ENCODE measurements around the gene FIGN.

The FIGN gene

DNA sequence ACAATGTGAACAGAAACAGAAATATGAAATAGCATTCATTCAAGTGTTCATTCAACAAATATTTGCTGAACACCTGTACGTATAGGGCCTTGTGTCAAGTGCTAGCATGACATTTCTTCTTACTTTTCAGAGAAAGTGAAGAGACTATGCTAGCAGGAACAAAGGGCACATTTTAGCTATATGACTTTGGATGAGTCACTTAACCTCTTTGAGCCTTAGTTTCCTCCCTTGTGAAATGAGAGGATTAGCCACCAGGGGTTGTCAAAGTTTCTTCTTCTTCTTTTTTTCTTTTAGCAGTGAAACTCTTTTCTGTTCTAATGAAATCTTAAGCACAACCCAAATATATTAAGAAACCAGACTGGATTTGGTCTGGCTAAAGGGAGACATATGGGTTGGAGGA is 53.1 kb downstream of the FIGN start:
- no peaks in the 10 kb centered on the region for H3K27me3 ChIP-seq (ENCODE audit: low read depth, low read length)
- no peak overlapping the region for H3K27ac ChIP-seq (ENCODE audit: low read length)
- no peaks in the 10 kb centered on the region for H3K36me3 ChIP-seq (ENCODE audit: control insufficient read depth in 1 of 2, insufficient read depth in 2 of 2, low read length in 2 of 2)
- no peak overlapping the region for H3K4me3 ChIP-seq (ENCODE audit: low read depth in 1 of 2, low read length in 2 of 2)
- H3K4me1 ChIP-seq (ENCODE audit: control insufficient read depth in 1 of 2, insufficient read depth in 2 of 2, low read length in 2 of 2) = no peaks in the 10 kb centered on the region
- H3K9me3 ChIP-seq (ENCODE audit: control insufficient read depth in 1 of 2, low read length in 2 of 2) = no peaks in the 10 kb centered on the region

DNA sequence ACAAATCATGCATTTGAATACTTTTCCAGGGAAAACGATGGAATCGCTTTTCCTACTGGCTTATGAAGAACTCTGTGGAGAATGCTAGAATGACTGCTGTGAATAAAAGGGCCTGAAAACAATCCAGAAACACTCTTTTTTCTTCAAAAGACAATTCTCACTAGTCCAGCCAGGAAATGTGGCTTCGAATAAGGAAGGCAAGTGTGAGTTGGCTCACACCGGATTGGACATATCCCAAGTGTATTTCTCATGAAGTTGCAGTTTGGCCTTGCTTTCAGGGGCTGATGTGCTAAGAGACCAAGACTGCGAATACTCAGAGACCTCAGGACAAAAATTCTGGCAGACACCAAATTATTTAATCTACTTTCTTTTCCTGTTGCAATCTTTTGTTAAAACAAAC is 54.1 kb downstream of the FIGN start:
- Histone ChIP-seq H3K36me3 (ENCODE audit: control insufficient read depth in 1 of 2, insufficient read depth in 2 of 2, low read length in 2 of 2) (no peaks in the 10 kb centered on the region), H3K9me3 (ENCODE audit: control insufficient read depth in 1 of 2, low read length in 2 of 2) (no peaks in the 10 kb centered on the region), H3K27ac (ENCODE audit: low read length) (peak overlapping the region; percentile 34), H3K4me3 (ENCODE audit: low read depth in 1 of 2, low read length in 2 of 2) (no peak overlapping the region), H3K4me1 (ENCODE audit: control insufficient read depth in 1 of 2, insufficient read depth in 2 of 2, low read length in 2 of 2) (no peaks in the 10 kb centered on the region), H3K27me3 (ENCODE audit: low read depth, low read length) (no peaks in the 10 kb centered on the region)

DNA sequence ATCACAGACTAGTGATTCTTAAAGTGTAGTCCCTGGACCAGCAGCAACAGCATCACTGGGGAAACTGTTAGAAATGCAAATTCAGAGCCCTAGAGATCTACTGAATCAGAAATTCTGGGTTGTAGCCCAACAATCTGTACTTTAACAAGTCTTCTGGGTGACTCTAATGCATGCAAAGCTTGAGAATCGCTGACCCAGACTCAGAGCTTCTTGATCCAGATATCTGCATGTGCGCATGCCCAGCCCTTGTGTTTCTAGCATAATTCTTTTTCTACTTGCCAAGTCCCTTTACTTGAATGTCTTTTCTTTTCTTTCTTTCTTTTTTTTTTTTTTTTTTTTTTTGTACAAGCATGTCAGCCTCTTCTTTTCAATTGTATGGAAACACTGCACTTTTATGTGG is 60.4 kb downstream of the FIGN start:
- no peak overlapping the region for H3K27ac ChIP-seq (ENCODE audit: low read length)
- no peaks in the 10 kb centered on the region for H3K27me3 ChIP-seq (ENCODE audit: low read depth, low read length)

DNA sequence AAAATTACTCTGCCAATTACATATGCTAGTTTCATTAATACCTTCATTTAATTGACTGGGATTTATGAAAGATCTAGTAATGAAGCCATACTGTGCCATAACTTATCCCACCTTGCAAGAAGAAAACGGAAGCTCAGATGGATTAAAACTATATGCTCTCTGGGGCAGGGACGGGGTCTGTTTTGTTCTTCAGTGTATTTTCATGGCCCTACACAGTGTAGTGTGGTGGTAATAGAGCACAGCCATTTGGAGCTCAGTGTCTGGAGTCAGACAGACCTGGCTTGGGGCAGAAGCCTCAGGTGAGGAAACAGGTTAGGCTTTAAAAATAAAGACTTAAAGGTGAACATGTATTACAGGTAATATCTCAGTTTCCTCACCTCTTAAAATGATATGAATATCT is 62.3 kb downstream of the FIGN start:
- Histone ChIP-seq H3K9me3 (ENCODE audit: control insufficient read depth in 1 of 2, low read length in 2 of 2) (no peaks in the 10 kb centered on the region), H3K4me3 (ENCODE audit: low read depth in 1 of 2, low read length in 2 of 2) (no peak overlapping the region), H3K4me1 (ENCODE audit: control insufficient read depth in 1 of 2, insufficient read depth in 2 of 2, low read length in 2 of 2) (no peaks in the 10 kb centered on the region), H3K27me3 (ENCODE audit: low read depth, low read length) (no peaks in the 10 kb centered on the region), H3K27ac (ENCODE audit: low read length) (no peak overlapping the region), H3K36me3 (ENCODE audit: control insufficient read depth in 1 of 2, insufficient read depth in 2 of 2, low read length in 2 of 2) (no peaks in the 10 kb centered on the region)

More for the DNA sequence above, 60.4 kb downstream of the FIGN start:
- H3K9me3 ChIP-seq (ENCODE audit: control insufficient read depth in 1 of 2, low read length in 2 of 2) = no peaks in the 10 kb centered on the region
- H3K4me3 ChIP-seq (ENCODE audit: low read depth in 1 of 2, low read length in 2 of 2) = no peak overlapping the region
- no peaks in the 10 kb centered on the region for H3K36me3 ChIP-seq (ENCODE audit: control insufficient read depth in 1 of 2, insufficient read depth in 2 of 2, low read length in 2 of 2)
- no peaks in the 10 kb centered on the region for H3K4me1 ChIP-seq (ENCODE audit: control insufficient read depth in 1 of 2, insufficient read depth in 2 of 2, low read length in 2 of 2)

DNA sequence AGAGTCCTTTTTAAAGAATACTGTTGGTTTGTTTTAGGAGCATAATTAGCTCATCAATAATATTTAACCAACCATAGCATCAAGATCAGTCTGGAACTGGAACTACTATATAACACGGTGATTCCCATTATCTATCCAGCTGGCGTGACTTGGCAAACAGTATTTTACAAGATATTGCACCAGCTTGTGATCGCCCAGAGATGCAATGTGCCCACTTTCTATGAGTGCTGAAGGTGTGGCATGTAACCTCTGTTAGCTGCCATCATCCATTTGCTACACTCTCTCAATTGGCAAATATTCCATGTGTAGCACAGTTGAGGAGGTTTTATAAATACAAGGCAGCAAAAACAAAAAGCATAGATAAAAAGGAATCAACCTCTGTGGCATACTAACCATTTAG is 64.9 kb downstream of the FIGN start:
- no peaks in the 10 kb centered on the region for H3K27me3 ChIP-seq (ENCODE audit: low read depth, low read length)
- H3K9me3 ChIP-seq (ENCODE audit: control insufficient read depth in 1 of 2, low read length in 2 of 2) = no peaks in the 10 kb centered on the region
- H3K4me1 ChIP-seq (ENCODE audit: control insufficient read depth in 1 of 2, insufficient read depth in 2 of 2, low read length in 2 of 2) = no peaks in the 10 kb centered on the region
- no peak overlapping the region for H3K27ac ChIP-seq (ENCODE audit: low read length)
- no peaks in the 10 kb centered on the region for H3K36me3 ChIP-seq (ENCODE audit: control insufficient read depth in 1 of 2, insufficient read depth in 2 of 2, low read length in 2 of 2)
- H3K4me3 ChIP-seq (ENCODE audit: low read depth in 1 of 2, low read length in 2 of 2) = no peak overlapping the region

DNA sequence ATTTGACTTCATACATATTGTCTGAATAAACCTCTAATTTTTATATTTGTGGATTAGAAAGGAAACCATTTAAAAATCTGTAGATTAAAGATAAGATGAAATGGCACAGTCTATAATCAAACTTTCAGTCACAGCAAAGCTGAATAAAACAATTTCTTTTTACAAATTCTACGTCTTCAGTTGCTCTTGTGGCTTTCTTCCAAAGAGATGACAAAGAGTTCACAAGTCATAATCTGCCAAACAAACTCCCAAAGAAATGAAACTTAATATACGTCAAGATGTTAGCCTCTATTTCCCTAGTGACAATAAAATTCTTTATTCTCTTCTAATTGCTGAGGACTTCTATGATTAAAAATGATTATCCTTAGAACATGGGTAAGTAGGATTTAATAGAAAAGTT is 66.3 kb downstream of the FIGN start:
- H3K9me3 ChIP-seq (ENCODE audit: control insufficient read depth in 1 of 2, low read length in 2 of 2) = no peaks in the 10 kb centered on the region
- H3K27me3 ChIP-seq (ENCODE audit: low read depth, low read length) = no peaks in the 10 kb centered on the region
- H3K36me3 ChIP-seq (ENCODE audit: control insufficient read depth in 1 of 2, insufficient read depth in 2 of 2, low read length in 2 of 2) = no peaks in the 10 kb centered on the region
- no peak overlapping the region for H3K4me3 ChIP-seq (ENCODE audit: low read depth in 1 of 2, low read length in 2 of 2)
- H3K4me1 ChIP-seq (ENCODE audit: control insufficient read depth in 1 of 2, insufficient read depth in 2 of 2, low read length in 2 of 2) = no peaks in the 10 kb centered on the region
- H3K27ac ChIP-seq (ENCODE audit: low read length) = no peak overlapping the region

DNA sequence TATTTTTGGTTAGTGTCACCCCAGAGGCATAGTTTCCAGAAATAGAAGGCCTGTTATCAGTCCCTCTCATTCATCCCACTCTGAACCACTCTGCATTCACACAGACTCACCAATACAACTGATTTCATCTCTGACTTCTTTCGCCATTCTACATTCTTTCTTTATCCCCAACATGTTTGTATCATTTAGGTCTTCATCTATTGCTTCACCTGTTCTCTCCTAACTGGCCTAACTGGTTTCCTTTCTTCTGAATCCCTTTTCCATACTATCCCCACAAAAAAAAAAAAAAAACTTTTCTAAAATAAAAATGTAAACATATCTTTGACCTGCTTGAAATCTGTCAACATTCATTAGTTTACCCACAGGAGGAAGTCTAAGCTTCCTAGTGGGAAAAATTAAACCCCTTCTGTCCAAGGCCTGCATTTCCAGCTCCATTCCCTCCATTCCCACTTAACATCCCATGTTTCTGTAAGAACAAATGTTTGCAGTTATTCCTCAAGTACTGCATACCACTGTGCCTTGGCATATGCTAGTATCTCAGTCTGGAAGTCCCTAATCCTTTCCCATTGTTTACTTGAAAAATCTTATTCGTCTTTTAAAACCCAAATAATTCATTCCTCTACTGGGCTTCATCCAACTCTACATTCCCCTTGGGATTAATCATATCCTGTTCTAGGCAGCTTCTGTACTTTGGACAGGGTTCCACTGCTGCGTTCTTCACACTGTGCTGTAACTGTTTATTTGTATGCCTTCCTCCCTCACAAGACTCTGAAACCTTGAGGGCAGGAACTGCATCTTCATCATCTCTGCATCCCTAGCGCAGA is 68.5 kb downstream of the FIGN start:
- no peak overlapping the region for H3K27ac ChIP-seq (ENCODE audit: low read length)
- no peaks in the 10 kb centered on the region for H3K4me1 ChIP-seq (ENCODE audit: control insufficient read depth in 1 of 2, insufficient read depth in 2 of 2, low read length in 2 of 2)
- no peak overlapping the region for H3K4me3 ChIP-seq (ENCODE audit: low read depth in 1 of 2, low read length in 2 of 2)
- no peaks in the 10 kb centered on the region for H3K27me3 ChIP-seq (ENCODE audit: low read depth, low read length)
- no peaks in the 10 kb centered on the region for H3K36me3 ChIP-seq (ENCODE audit: control insufficient read depth in 1 of 2, insufficient read depth in 2 of 2, low read length in 2 of 2)
- H3K9me3 ChIP-seq (ENCODE audit: control insufficient read depth in 1 of 2, low read length in 2 of 2) = no peaks in the 10 kb centered on the region

DNA sequence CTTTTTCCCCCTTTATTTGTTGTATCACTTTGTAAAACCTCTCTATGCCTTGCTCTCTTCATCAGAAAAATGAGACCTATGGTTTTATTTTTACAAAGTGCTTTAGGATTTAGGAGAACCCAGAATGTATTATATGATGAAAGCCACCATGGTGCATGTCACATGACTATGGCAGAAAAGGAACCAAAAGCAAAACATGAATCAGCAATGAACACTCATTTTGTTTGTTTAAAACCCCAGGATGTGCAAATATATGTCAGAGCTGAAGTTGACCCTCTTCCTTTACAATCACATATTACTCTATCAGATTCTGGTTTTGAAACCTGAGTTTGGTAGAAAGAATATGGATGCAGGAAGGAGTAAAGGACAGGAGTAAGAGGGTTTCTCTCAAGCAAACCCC is 70.0 kb downstream of the FIGN start:
- H3K27me3 ChIP-seq (ENCODE audit: low read depth, low read length) = no peaks in the 10 kb centered on the region
- H3K27ac ChIP-seq (ENCODE audit: low read length) = no peak overlapping the region
- H3K36me3 ChIP-seq (ENCODE audit: control insufficient read depth in 1 of 2, insufficient read depth in 2 of 2, low read length in 2 of 2) = no peaks in the 10 kb centered on the region
- H3K9me3 ChIP-seq (ENCODE audit: control insufficient read depth in 1 of 2, low read length in 2 of 2) = no peaks in the 10 kb centered on the region
- no peaks in the 10 kb centered on the region for H3K4me1 ChIP-seq (ENCODE audit: control insufficient read depth in 1 of 2, insufficient read depth in 2 of 2, low read length in 2 of 2)
- H3K4me3 ChIP-seq (ENCODE audit: low read depth in 1 of 2, low read length in 2 of 2) = no peak overlapping the region

DNA sequence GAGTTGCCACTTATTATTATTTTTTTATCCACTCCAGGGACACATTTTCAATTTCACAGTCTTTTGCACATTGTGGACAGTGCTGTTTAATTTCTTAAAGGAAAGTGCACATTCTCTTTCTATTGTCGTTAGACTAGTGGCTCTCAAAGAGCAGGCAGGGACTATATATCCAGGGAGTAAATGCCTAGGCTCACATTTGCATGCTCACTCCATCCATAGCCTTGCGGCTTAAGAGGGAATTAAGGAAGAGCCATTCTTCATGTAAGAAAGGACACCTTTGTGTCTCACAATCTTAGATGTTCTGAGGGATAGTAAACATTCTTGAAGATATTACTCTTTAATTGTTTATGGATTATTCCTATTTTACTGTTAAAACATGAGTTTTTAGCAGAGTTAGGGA is 70.8 kb downstream of the FIGN start:
- no peaks in the 10 kb centered on the region for H3K27me3 ChIP-seq (ENCODE audit: low read depth, low read length)
- H3K9me3 ChIP-seq (ENCODE audit: control insufficient read depth in 1 of 2, low read length in 2 of 2) = no peaks in the 10 kb centered on the region
- no peak overlapping the region for H3K4me3 ChIP-seq (ENCODE audit: low read depth in 1 of 2, low read length in 2 of 2)
- no peaks in the 10 kb centered on the region for H3K4me1 ChIP-seq (ENCODE audit: control insufficient read depth in 1 of 2, insufficient read depth in 2 of 2, low read length in 2 of 2)
- no peaks in the 10 kb centered on the region for H3K36me3 ChIP-seq (ENCODE audit: control insufficient read depth in 1 of 2, insufficient read depth in 2 of 2, low read length in 2 of 2)
- H3K27ac ChIP-seq (ENCODE audit: low read length) = no peak overlapping the region

DNA sequence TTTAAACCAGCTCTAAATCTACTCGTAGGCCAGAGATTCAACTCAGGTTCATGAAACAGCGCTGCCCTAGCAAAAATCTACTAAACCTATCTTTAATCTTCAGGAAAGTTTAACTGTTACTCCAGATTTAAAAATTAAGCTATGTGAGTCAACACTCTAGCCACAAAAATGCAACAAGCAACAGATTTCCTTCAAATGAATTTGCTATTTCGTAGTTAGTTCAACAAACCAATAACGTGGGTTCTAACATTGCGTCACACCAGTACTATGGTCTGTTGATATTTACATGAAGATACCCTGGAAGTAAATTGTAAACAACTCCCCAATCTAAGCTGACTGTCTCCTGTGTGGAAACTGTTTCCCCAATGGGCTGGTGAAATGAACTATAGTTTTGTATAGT is 71.2 kb downstream of the FIGN start:
- H3K4me3 ChIP-seq (ENCODE audit: low read depth in 1 of 2, low read length in 2 of 2) = no peak overlapping the region
- H3K27ac ChIP-seq (ENCODE audit: low read length) = no peak overlapping the region
- H3K4me1 ChIP-seq (ENCODE audit: control insufficient read depth in 1 of 2, insufficient read depth in 2 of 2, low read length in 2 of 2) = no peaks in the 10 kb centered on the region
- no peaks in the 10 kb centered on the region for H3K27me3 ChIP-seq (ENCODE audit: low read depth, low read length)
- H3K36me3 ChIP-seq (ENCODE audit: control insufficient read depth in 1 of 2, insufficient read depth in 2 of 2, low read length in 2 of 2) = no peaks in the 10 kb centered on the region
- H3K9me3 ChIP-seq (ENCODE audit: control insufficient read depth in 1 of 2, low read length in 2 of 2) = no peaks in the 10 kb centered on the region

DNA sequence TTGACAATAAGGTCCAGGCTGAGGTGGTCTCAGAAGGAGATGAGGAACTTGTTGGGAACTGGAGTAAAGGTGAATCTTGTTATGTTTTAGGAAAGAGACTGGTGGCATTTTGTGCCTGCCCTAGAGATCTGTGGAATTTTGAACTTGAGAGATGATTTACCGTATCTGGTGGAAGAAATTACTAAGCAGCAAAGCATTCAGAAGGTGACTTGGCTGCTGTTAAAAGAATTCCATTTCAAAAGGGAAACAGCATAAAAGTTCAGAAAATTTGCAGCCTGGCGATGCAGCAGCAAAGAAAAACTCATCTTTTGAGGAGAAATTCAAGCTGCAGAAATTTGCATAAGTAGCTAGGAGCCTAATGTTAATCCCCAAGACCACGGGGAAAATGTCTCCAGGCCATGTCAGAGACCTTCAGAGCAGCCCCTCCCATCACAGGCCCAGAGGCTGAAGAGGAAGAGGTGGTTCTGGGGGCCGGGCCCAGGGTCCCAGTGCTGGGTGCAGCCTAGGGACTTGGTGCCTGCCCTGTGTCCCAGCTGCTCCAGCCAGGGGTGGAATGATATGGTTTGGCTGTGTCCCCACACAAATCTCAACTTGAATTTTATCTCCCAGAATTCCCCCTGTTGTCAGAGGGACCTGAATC is 73.5 kb downstream of the FIGN start:
- no peaks in the 10 kb centered on the region for H3K36me3 ChIP-seq (ENCODE audit: control insufficient read depth in 1 of 2, insufficient read depth in 2 of 2, low read length in 2 of 2)
- H3K27me3 ChIP-seq (ENCODE audit: low read depth, low read length) = no peaks in the 10 kb centered on the region
- no peak overlapping the region for H3K4me3 ChIP-seq (ENCODE audit: low read depth in 1 of 2, low read length in 2 of 2)
- no peaks in the 10 kb centered on the region for H3K9me3 ChIP-seq (ENCODE audit: control insufficient read depth in 1 of 2, low read length in 2 of 2)
- H3K4me1 ChIP-seq (ENCODE audit: control insufficient read depth in 1 of 2, insufficient read depth in 2 of 2, low read length in 2 of 2) = no peaks in the 10 kb centered on the region
- H3K27ac ChIP-seq (ENCODE audit: low read length) = no peak overlapping the region

DNA sequence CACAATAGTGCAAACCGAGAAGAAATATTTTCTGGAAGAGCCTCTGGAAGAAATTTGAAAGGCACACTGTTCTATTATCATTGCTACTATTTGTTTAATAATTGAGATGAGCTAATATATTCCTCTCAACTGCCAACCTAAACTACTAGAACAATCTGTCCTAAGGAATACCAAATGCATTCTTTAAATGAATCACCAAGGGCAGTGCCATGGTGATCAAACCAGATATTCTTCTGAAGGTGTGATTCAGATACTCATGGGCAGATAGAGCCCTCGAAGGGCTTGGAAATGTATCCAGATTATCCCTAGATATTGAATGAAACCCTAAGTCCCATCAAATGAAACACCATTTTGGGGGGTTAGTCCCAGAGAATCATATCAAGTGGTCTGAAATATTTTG is 76.6 kb downstream of the FIGN start:
- Histone ChIP-seq H3K36me3 (ENCODE audit: control insufficient read depth in 1 of 2, insufficient read depth in 2 of 2, low read length in 2 of 2) (no peaks in the 10 kb centered on the region), H3K4me3 (ENCODE audit: low read depth in 1 of 2, low read length in 2 of 2) (no peak overlapping the region), H3K9me3 (ENCODE audit: control insufficient read depth in 1 of 2, low read length in 2 of 2) (no peaks in the 10 kb centered on the region), H3K4me1 (ENCODE audit: control insufficient read depth in 1 of 2, insufficient read depth in 2 of 2, low read length in 2 of 2) (peaks cover 0 to 4% of the 10 kb centered on the region in 2 donors), H3K27me3 (ENCODE audit: low read depth, low read length) (no peaks in the 10 kb centered on the region), H3K27ac (ENCODE audit: low read length) (no peak overlapping the region)

Data from muscle layer of duodenum (tissue), 2 donors.